ENCODE results near the gene RAD9A.

RAD9A gene

DNA sequence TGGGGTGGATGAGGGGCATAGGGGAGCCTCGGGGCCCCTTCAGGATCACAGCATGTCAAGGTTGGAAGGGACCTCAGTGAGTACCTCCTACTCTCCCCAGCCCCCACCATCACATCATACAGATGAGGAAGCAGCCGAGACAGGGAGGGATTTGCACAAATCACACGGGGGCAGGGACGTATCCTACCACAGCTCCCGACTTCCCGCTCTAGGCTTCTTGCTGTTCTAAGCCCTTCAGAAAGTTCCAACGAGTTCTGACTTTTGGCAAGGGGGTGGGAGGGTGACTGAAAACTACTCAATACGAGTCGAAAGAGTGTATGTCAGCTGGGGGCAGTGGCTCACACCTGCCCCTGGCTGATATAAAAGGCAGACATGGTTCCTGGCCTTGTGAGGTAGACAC, 4.7 kb upstream of the RAD9A start:
- DNase-seq (no peak), ATAC-seq (replicated peaks) (no peak)
- Mint-ChIP-seq H3K36me3 (ENCODE audit: insufficient read depth) (peaks cover 11% of the 10 kb centered on the region), H3K27ac (no peak overlapping the region), H3K27me3 (peaks cover 0 to 7% of the 10 kb centered on the region in 2 donors), H3K4me1 (ENCODE audit: low read depth in 2 of 2) (peaks cover 15 to 23% of the 10 kb centered on the region in 2 donors), H3K9me3 (no peaks in the 10 kb centered on the region), H3K4me3 (no peak overlapping the region)

DNA sequence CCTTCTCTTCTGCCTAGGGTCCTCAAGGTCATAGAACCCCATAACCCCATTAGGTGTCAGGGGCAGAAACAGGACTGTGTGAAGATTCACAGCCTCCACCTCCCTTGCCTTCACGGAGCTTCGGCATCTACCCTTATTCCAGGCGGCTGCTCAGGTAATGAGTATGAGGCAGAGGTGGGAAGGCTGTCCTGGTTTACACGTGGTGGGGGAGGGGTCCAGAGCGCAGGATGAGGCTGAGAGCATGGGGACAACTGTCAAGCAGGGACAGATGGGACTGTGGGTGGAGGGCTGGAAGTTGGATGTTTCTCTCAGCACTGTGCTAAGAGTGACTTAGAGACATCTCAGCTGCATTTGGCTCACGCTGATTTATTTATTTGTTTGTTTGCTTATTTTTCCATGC, 4.3 kb upstream of the RAD9A start:
- DNase-seq = no peak
- ATAC-seq (replicated peaks) = no peak
- no peak overlapping the region for H3K4me3 Mint-ChIP-seq
- no peak overlapping the region for H3K27ac Mint-ChIP-seq
- H3K9me3 Mint-ChIP-seq = no peaks in the 10 kb centered on the region
- H3K36me3 Mint-ChIP-seq (ENCODE audit: insufficient read depth) = peaks cover 15% of the 10 kb centered on the region
- H3K27me3 Mint-ChIP-seq = peaks cover 0 to 7% of the 10 kb centered on the region in 2 donors
- H3K4me1 Mint-ChIP-seq (ENCODE audit: low read depth in 2 of 2) = peaks cover 17 to 23% of the 10 kb centered on the region in 2 donors

DNA sequence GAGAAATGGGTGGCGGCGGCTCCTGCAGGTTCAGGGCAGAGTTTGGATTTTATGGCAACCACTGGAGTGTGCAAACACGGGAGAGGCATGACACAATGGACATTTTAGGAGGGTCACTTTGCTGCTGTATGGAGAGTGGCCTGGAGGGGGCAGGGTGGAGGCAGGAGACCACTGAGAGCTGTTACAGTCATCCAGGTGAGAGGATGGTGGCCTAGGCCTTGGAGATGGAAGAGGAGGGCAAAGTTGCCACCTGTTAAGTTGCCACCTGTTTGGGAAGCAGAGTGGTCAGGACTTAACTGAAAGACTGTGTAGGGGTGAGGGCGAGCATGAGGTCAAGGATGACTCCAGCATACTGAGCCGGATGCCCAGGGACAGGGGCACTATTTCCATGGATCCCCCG, 2.3 kb upstream of the RAD9A start:
- ATAC-seq (replicated peaks) = peak; percentile 35
- Mint-ChIP-seq H3K9me3 (no peaks in the 10 kb centered on the region), H3K4me1 (ENCODE audit: low read depth in 2 of 2) (peaks cover 25 to 31% of the 10 kb centered on the region in 2 donors), H3K36me3 (ENCODE audit: insufficient read depth) (peaks cover 23% of the 10 kb centered on the region), H3K4me3 (peak overlapping the region; percentile 71 to 75), H3K27ac (peak overlapping the region; percentile 79 to 90), H3K27me3 (peaks cover 0 to 7% of the 10 kb centered on the region in 2 donors)
- peak; percentile 37 to 59 (median 53) for DNase-seq

DNA sequence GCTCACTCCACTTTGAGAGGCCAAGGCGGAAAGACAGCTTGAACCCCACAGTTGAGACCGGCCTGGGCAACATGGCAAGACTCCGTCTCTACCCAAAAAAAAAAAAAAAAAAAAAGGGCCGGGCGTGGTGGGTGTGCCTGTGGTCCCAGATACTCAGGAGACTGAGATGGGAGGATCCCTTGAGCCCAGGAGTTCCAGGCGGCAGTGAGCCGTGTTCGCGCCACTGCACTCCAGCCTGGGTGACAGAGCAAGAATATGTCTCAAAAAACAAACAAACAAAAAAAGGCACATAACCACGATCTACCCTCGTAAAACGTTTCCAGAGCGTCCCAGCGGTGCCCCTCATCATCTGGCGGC, 861 bp upstream of the RAD9A start:
- H3K27ac Mint-ChIP-seq = peak overlapping the region; percentile 86 to 90
- DNase-seq (no peak), ATAC-seq (replicated peaks) (no peak)
- H3K36me3 Mint-ChIP-seq (ENCODE audit: insufficient read depth) = peaks cover 30% of the 10 kb centered on the region
- peaks cover 25 to 31% of the 10 kb centered on the region in 2 donors for H3K4me1 Mint-ChIP-seq (ENCODE audit: low read depth in 2 of 2)
- peak overlapping the region; percentile 82 to 87 for H3K4me3 Mint-ChIP-seq
- H3K9me3 Mint-ChIP-seq = no peaks in the 10 kb centered on the region
- no peaks in the 10 kb centered on the region for H3K27me3 Mint-ChIP-seq

DNA sequence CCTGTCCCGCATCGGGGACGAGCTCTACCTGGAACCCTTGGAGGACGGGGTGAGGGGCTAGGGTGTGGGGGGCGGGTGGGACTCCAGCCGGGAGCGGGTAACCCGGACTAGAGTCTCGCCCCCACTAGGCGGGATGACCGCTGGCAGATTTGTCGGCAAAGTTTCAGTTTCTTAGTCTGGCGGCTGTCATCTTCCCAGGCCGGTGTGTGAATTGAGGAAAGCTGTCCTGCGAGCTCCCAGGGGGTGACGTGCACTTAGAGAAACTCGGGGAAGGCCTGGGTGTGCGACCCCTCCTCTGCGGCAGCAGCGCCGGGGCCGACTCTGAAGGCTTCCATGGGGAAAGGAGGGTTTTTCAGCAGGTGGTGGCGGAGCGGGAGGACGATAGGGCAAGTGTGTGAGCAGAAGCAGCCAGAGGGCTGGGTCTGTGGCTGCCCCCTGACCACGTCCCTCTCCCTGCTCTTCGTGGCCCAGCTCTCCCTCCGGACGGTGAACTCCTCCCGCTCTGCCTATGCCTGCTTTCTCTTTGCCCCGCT, 463 bp downstream of the RAD9A start:
- H3K9me3 Mint-ChIP-seq = no peaks in the 10 kb centered on the region
- H3K36me3 Mint-ChIP-seq (ENCODE audit: insufficient read depth) = peaks cover 37% of the 10 kb centered on the region
- ATAC-seq (replicated peaks) (no peak), DNase-seq (no peak)
- H3K4me1 Mint-ChIP-seq (ENCODE audit: low read depth in 2 of 2) = peaks cover 34 to 37% of the 10 kb centered on the region in 2 donors
- H3K27me3 Mint-ChIP-seq = no peaks in the 10 kb centered on the region
- H3K4me3 Mint-ChIP-seq = peak overlapping the region; percentile 82 to 87
- peak overlapping the region; percentile 86 to 90 for H3K27ac Mint-ChIP-seq

DNA sequence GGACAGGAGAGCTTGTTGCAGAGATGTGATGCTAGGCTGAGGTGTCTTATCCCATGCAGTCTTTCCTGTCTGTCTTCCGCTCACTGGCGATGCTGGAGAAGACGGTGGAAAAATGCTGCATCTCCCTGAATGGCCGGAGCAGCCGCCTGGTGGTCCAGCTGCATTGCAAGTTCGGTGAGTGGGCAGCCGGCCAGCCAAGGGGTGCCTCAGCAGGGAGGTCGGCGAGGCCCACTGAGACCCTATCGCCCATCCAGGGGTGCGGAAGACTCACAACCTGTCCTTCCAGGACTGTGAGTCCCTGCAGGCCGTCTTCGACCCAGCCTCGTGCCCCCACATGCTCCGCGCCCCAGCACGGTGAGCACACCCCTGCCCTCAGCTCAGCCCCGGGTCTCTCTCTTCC, 1.7 kb downstream of the RAD9A start:
- DNase-seq (no peak), ATAC-seq (replicated peaks) (no peak)
- peak overlapping the region in 1 of 2 donors; percentile 38 for H3K27ac Mint-ChIP-seq
- peaks cover 42% of the 10 kb centered on the region for H3K36me3 Mint-ChIP-seq (ENCODE audit: insufficient read depth)
- no peaks in the 10 kb centered on the region for H3K27me3 Mint-ChIP-seq
- peaks cover 42 to 48% of the 10 kb centered on the region in 2 donors for H3K4me1 Mint-ChIP-seq (ENCODE audit: low read depth in 2 of 2)
- H3K4me3 Mint-ChIP-seq = peak overlapping the region; percentile 65 to 87
- H3K9me3 Mint-ChIP-seq = no peaks in the 10 kb centered on the region

DNA sequence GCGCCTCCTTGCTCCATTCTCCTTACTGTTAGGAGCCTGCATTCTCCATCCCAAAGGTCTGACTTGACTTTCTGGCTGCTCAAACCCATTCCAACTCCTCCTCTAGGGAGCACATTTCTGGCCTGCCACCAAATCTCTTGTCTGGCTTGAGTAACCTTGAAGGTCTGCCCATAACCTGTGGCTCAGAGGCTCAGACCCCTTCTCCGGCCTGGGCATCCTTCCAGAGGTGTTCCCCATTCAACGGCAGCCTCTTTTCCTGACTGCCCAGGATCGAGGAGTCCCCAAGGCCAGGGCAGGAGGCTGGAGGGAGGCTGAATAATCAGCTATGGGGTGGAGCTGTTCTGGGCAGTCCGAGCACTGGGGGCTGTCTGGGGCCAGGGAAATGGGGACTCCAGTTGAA, 2.2 kb downstream of the RAD9A start:
- Mint-ChIP-seq H3K9me3 (no peaks in the 10 kb centered on the region), H3K27me3 (no peaks in the 10 kb centered on the region), H3K36me3 (ENCODE audit: insufficient read depth) (peaks cover 44% of the 10 kb centered on the region), H3K4me1 (ENCODE audit: low read depth in 2 of 2) (peaks cover 42 to 47% of the 10 kb centered on the region in 2 donors), H3K4me3 (peak overlapping the region; percentile 65 to 87), H3K27ac (peak overlapping the region in 1 of 2 donors; percentile 38)
- ATAC-seq (replicated peaks) = no peak
- DNase-seq = no peak

DNA sequence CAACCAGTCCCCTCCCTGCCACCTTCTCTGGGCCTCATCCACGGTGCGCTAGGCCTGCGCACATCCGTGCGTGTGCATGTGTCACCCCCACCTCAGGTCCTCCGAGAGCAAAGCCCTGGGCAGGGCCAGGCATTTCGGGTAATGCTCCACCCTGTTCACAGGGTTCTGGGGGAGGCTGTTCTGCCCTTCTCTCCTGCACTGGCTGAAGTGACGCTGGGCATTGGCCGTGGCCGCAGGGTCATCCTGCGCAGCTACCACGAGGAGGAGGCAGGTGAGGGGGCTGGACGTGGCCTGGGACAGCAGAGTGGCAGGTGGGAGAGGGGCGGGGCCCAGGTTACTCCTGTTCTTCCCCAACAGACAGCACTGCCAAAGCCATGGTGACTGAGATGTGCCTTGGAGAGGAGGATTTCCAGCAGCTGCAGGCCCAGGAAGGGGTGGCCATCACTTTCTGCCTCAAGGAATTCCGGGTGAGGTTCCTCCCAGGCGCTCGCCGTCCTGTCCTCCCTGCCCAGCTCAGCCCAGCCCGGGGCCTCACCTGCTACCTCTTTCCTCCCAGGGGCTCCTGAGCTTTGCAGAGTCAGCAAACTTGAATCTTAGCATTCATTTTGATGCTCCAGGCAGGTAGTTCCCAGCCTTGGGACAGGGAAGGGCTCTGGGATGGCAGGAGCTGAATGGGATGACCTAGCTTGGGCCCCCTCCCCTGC, 3.9 kb downstream of the RAD9A start:
- Mint-ChIP-seq H3K4me3 (no peak overlapping the region), H3K9me3 (no peaks in the 10 kb centered on the region), H3K27ac (peak overlapping the region; percentile 86 to 90), H3K36me3 (ENCODE audit: insufficient read depth) (peaks cover 56% of the 10 kb centered on the region), H3K4me1 (ENCODE audit: low read depth in 2 of 2) (peaks cover 43% of the 10 kb centered on the region in 2 donors), H3K27me3 (no peaks in the 10 kb centered on the region)
- DNase-seq (no peak), ATAC-seq (replicated peaks) (no peak)

DNA sequence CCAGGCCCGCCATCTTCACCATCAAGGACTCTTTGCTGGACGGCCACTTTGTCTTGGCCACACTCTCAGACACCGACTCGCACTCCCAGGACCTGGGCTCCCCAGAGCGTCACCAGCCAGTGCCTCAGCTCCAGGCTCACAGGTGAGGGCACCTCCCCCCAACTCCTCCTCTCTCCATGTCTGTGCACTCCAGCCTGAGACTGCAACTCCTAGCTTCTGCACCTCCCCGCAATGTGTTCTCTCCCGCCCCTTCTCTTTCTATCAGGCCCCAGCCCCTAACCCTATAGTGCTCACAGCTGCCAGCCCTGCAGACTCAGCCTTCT, 4.4 kb downstream of the RAD9A start:
- H3K4me3 Mint-ChIP-seq = no peak overlapping the region
- DNase-seq (no peak), ATAC-seq (replicated peaks) (no peak)
- H3K36me3 Mint-ChIP-seq (ENCODE audit: insufficient read depth) = peaks cover 59% of the 10 kb centered on the region
- no peaks in the 10 kb centered on the region for H3K9me3 Mint-ChIP-seq
- H3K27ac Mint-ChIP-seq = peak overlapping the region; percentile 86 to 90
- peaks cover 38 to 42% of the 10 kb centered on the region in 2 donors for H3K4me1 Mint-ChIP-seq (ENCODE audit: low read depth in 2 of 2)
- H3K27me3 Mint-ChIP-seq = no peaks in the 10 kb centered on the region

DNA sequence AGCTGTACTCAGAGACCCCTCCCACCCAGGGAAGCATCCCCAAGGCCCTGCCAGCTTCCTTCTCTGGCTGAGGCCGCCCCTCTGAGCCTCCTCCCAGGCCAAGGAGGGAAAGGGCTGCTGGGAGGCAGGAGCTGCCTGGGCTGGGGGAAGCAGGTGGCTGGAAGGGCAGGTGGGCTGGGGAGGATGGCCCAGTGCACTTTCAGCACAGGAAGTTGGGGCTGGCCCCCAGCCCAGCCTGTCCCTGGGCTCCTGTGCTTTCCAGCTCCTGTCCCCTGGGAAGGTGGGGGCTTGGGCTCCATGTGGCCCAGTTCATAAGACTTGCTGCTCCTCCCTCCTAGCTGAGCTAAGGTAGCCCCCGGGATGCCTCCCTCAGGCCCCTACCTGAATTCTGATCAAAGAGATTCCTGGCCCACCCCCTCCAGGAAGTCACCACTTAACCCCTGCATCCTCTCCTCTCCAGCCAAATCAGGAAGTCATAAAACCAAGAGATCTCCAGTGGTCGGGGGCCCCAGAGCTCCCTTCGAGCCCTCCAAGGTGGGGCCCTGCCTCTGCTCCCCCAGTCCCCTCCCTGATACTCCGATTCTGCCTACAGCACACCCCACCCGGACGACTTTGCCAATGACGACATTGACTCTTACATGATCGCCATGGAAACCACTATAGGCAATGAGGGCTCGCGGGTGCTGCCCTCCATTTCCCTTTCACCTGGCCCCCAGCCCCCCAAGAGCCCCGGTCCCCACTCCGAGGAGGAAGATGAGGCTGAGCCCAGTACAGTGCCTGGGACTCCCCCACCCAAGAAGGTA, 5.0 kb downstream of the RAD9A start:
- H3K4me1 Mint-ChIP-seq (ENCODE audit: low read depth in 2 of 2) = peaks cover 36 to 40% of the 10 kb centered on the region in 2 donors
- H3K36me3 Mint-ChIP-seq (ENCODE audit: insufficient read depth) = peaks cover 55% of the 10 kb centered on the region
- ATAC-seq (replicated peaks) (no peak), DNase-seq (no peak)
- H3K4me3 Mint-ChIP-seq = peak overlapping the region; percentile 34 to 40
- H3K9me3 Mint-ChIP-seq = no peaks in the 10 kb centered on the region
- peak overlapping the region; percentile 86 to 90 for H3K27ac Mint-ChIP-seq
- no peaks in the 10 kb centered on the region for H3K27me3 Mint-ChIP-seq

DNA sequence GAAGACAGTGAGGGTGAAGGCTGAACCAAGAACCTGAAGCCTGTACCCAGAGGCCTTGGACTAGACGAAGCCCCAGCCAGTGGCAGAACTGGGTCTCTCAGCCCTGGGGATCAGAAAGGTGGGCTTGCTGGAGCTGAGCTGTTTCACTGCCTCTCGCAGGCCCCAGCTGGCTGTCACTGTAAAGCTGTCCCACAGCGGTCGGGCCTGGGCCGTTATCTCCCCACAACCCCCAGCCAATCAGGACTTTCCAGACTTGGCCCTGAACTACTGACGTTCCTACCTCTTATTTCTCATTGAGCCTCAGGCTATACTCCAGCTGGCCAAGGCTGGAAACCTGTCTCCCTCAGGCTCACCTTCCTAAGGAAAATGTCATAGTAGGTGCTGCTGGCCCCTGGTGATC, 5.8 kb downstream of the RAD9A start:
- Mint-ChIP-seq H3K4me1 (ENCODE audit: low read depth in 2 of 2) (peaks cover 32 to 36% of the 10 kb centered on the region in 2 donors), H3K9me3 (no peaks in the 10 kb centered on the region), H3K27ac (peak overlapping the region; percentile 86 to 90), H3K36me3 (ENCODE audit: insufficient read depth) (peaks cover 56% of the 10 kb centered on the region), H3K27me3 (no peaks in the 10 kb centered on the region), H3K4me3 (peak overlapping the region; percentile 45)
- DNase-seq = no peak
- ATAC-seq (replicated peaks) = no peak

DNA sequence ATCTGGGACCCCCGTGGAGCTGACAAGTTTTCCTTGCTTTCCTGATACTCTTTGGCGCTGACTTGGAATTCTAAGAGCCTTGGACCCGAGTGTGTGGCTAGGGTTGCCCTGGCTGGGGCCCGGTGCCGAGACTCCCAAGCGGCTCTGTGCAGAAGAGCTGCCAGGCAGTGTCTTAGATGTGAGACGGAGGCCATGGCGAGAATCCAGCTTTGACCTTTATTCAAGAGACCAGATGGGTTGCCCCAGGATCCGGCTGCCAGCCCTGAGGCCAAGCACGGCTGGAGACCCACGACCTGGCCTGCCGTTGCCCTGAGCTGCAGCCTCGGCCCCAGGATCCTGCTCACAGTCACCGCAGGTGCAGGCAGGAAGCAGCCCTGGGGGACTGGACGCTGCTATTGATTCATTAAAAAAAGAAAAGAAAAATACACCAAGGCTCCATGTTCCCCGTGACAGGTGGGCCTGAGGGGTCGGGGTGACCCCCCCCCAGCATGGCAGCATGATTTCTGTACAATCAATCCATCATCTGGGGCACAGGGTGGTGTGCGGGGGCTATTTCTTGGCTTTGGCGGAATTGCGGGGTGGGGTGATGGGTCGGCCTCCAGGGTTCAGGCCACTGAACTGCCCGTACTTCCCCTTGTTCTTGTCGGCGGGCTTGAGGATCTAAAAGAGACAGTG, 6.3 kb downstream of the RAD9A start:
- no peaks in the 10 kb centered on the region for H3K27me3 Mint-ChIP-seq
- peaks cover 56% of the 10 kb centered on the region for H3K36me3 Mint-ChIP-seq (ENCODE audit: insufficient read depth)
- ATAC-seq (replicated peaks) (no peak), DNase-seq (no peak)
- peak overlapping the region; percentile 45 for H3K4me3 Mint-ChIP-seq
- peak overlapping the region; percentile 86 to 90 for H3K27ac Mint-ChIP-seq
- H3K9me3 Mint-ChIP-seq = no peaks in the 10 kb centered on the region
- H3K4me1 Mint-ChIP-seq (ENCODE audit: low read depth in 2 of 2) = peaks cover 28 to 34% of the 10 kb centered on the region in 2 donors

Data from effector memory CD8-positive, alpha-beta T cell (primary cell).